BJ (cell line): ENCODE measurements around the gene CYP2W1. TPM values are rescaled to one million over a fixed set of nuclear protein-coding genes. Genes with fewer than 3 reads are reported as not detected.

ENCODE experiments used
- CTCF ChIA-PET: fragments of 350-600 bp; formaldehyde crosslinking; extraction: SDS; loops from one replicate; lab custom pipeline; 2021; ENCODE audit warnings: antibody characterized with exemption, inconsistent platforms; lab: Yijun Ruan, JAX
- POLR2A ChIA-PET: fragments of 300-600 bp; sonication (Branson Sonifier 250); formaldehyde crosslinking; extraction: SDS; loops from one replicate; lab custom pipeline; 2021; ENCODE audit warnings: antibody characterized with exemption; lab: Charles Lee
- DNase-seq: peaks from one replicate; pipeline ENCODE4 v3.0.0-alpha.2; 2011; ENCODE audit warnings: low read depth
- H3K27me3 ChIP-seq: 2 replicates; pipeline ENCODE4 v1.6.0; 2011; ENCODE audit warnings: low read length; ENCODE audit not compliant: control insufficient read depth, insufficient read depth
- H3K36me3 ChIP-seq: 2 replicates; pipeline ENCODE4 v1.5.1; 2011; ENCODE audit warnings: low read length; ENCODE audit not compliant: control insufficient read depth, insufficient read depth
- H3K4me3 ChIP-seq: 2 replicates; pipeline ENCODE4 v1.5.1; 2011; ENCODE audit warnings: low read depth, mild to moderate bottlenecking, control low read depth, low read length
- CTCF ChIP-seq: IDR thresholded peaks from 2 replicates; pipeline ENCODE4 v1.5.1; 2011; ENCODE audit warnings: low read depth, mild to moderate bottlenecking, control low read depth, inconsistent platforms, low read length, moderate library complexity; ENCODE audit not compliant: insufficient read depth
- polyA plus RNA-seq: library from polyadenylated mRNA; depleted of rRNA; stranded (reverse); fragments of >200 nt; gene quantifications from 2 replicates; pipeline ENCODE4 v1.2.3, GENCODE V29; 2011

Gene CYP2W1
- polyA plus RNA-seq, 1 experiment: not detected

- POLR2A ChIA-PET: no interaction called here
- DNase-seq: no peak
- CTCF ChIA-PET: interaction anchor here (1.5 to 2.6 kb wide), 2 partner anchors 11 to 80 kb away, joined by 4 to 15 read pairs; partner anchors contain the start of gene COX19
Observed at GRCh38 chr7:985915-986741, 3.1 kb downstream of the CYP2W1 start.

GRCh38 chr7:986766-987751, 4.1 kb downstream of the CYP2W1 start:
- H3K36me3 ChIP-seq: no peaks in the 10 kb centered on the region
- no peak for TF ChIP-seq CTCF
- ChIA-PET CTCF (interaction anchor here (0.6 to 2.6 kb wide), 4 partner anchors 12 to 130 kb away, joined by 3 to 15 read pairs (median 8); partner anchors contain the start of gene COX19), POLR2A (no interaction called here)
- no peak for DNase-seq
- H3K27me3 ChIP-seq: 0 out of 2 replicates have a peak, but pooled peaks cover 2% of the 10 kb centered on the region
- H3K4me3 ChIP-seq: no peak overlapping the region

More at GRCh38 chr7:985915-986741, 3.1 kb downstream of the CYP2W1 start:
- no peak overlapping the region for H3K4me3 ChIP-seq
- 0 out of 2 replicates have a peak, but pooled peaks cover 2% of the 10 kb centered on the region for H3K27me3 ChIP-seq
- no peak for TF ChIP-seq CTCF
- H3K36me3 ChIP-seq: no peaks in the 10 kb centered on the region

- CTCF ChIA-PET: interaction anchor here (0.7 to 2.5 kb wide), 2 partner anchors 78 to 195 kb away, joined by 3 to 12 read pairs; no protein-coding TSS in a partner anchor
- POLR2A ChIA-PET: no interaction called here
- no peaks in the 10 kb centered on the region for H3K36me3 ChIP-seq
- no peak overlapping the region for H3K4me3 ChIP-seq
- TF ChIP-seq CTCF: no peak
- DNase-seq: no peak
- H3K27me3 ChIP-seq: no peaks in the 10 kb centered on the region
Observed at GRCh38 chr7:987909-988308, 4.9 kb downstream of the CYP2W1 start.

- Histone ChIP-seq H3K36me3 (no peaks in the 10 kb centered on the region), H3K4me3 (no peak overlapping the region), H3K27me3 (no peaks in the 10 kb centered on the region)
- DNase-seq: no peak
- CTCF ChIA-PET: interaction anchor here (0.7 to 2.5 kb wide), 3 partner anchors 72 to 194 kb away, joined by 3 to 12 read pairs (median 4); no protein-coding TSS in a partner anchor
- no peak for TF ChIP-seq CTCF
- POLR2A ChIA-PET: no interaction called here
Observed at GRCh38 chr7:988426-988911, 5.5 kb downstream of the CYP2W1 start.
